Measurements from ENCODE around the gene ACADS. TPM values are rescaled to one million over a fixed set of nuclear protein-coding genes. Genes with fewer than 3 reads are reported as not detected.

Gene ACADS
- total RNA-seq, 4 donors from 2014 or later, result 166 to 224 (median 200) TPM

- H3K9me3 ChIP-seq, result no peaks in the 10 kb centered on the region
- H3K4me1 ChIP-seq, result peaks cover 17 to 37% of the 10 kb centered on the region in 2 donors
- H3K4me3 ChIP-seq, result no peak overlapping the region
- DNase-seq, result no peak
- H3K27me3 ChIP-seq, result no peaks in the 10 kb centered on the region
- H3K27ac ChIP-seq, result peak overlapping the region in 3 of 4 donors; percentile 20 to 66 (median 39)
- intact Hi-C loops (cut with DNase I; ENCODE audit: low total_unique reads) (no loop called here), in situ Hi-C loops (cut with MboI; ENCODE audit: low sequenced_read_pairs in 4 of 4) (no loop called here)
- TF ChIP-seq CTCF (IDR thresholded peaks at IDR 0.05 in 4 of 5, conservative IDR thresholded peaks at IDR 0.05 in 1 of 5), result no peak
- TF ChIP-seq POLR2A (IDR thresholded peaks at IDR 0.05), result no peak
- ATAC-seq, result no peak
- peaks cover 0 to 26% of the 10 kb centered on the region in 2 donors for H3K36me3 ChIP-seq
Measured at GRCh38 chr12:120703311-120703942, 22.2 kb upstream of the ACADS start.

GRCh38 chr12:120705618-120706017 is 20.0 kb upstream of the ACADS start:
- Histone ChIP-seq H3K27ac (no peak overlapping the region), H3K9me3 (no peaks in the 10 kb centered on the region), H3K4me1 (peaks cover 12 to 21% of the 10 kb centered on the region in 2 donors), H3K27me3 (no peaks in the 10 kb centered on the region), H3K36me3 (peaks cover 0 to 11% of the 10 kb centered on the region in 2 donors), H3K4me3 (no peak overlapping the region)
- DNase-seq, result no peak
- in situ Hi-C loops (cut with MboI; ENCODE audit: low sequenced_read_pairs in 4 of 4), result no loop called here
- intact Hi-C loops (cut with DNase I; ENCODE audit: low total_unique reads), result no loop called here
- ATAC-seq, result no peak
- TF ChIP-seq CTCF (IDR thresholded peaks at IDR 0.05 in 4 of 5, conservative IDR thresholded peaks at IDR 0.05 in 1 of 5) (no peak), POLR2A (IDR thresholded peaks at IDR 0.05) (no peak)

GRCh38 chr12:120706029-120706428 is 19.6 kb upstream of the ACADS start:
- Histone ChIP-seq H3K27me3 (no peaks in the 10 kb centered on the region), H3K4me1 (peaks cover 11 to 18% of the 10 kb centered on the region in 2 donors), H3K9me3 (no peaks in the 10 kb centered on the region), H3K36me3 (peaks cover 0 to 11% of the 10 kb centered on the region in 2 donors), H3K4me3 (no peak overlapping the region), H3K27ac (no peak overlapping the region)
- DNase-seq, result no peak
- intact Hi-C loops (cut with DNase I; ENCODE audit: low total_unique reads) (no loop called here), in situ Hi-C loops (cut with MboI; ENCODE audit: low sequenced_read_pairs in 4 of 4) (no loop called here)
- ATAC-seq, result no peak
- TF ChIP-seq CTCF (IDR thresholded peaks at IDR 0.05 in 4 of 5, conservative IDR thresholded peaks at IDR 0.05 in 1 of 5) (no peak), POLR2A (IDR thresholded peaks at IDR 0.05) (no peak)

GRCh38 chr12:120708651-120709050 is 17.0 kb upstream of the ACADS start:
- in situ Hi-C loops (cut with MboI; ENCODE audit: low sequenced_read_pairs in 4 of 4), result no loop called here
- no peak for ATAC-seq
- H3K27ac ChIP-seq, result no peak overlapping the region
- intact Hi-C loops (cut with DNase I; ENCODE audit: low total_unique reads), result no loop called here
- no peaks in the 10 kb centered on the region for H3K27me3 ChIP-seq
- no peaks in the 10 kb centered on the region for H3K36me3 ChIP-seq
- H3K4me3 ChIP-seq, result no peak overlapping the region
- H3K9me3 ChIP-seq, result no peaks in the 10 kb centered on the region
- DNase-seq, result no peak
- no peak for TF ChIP-seq CTCF (IDR thresholded peaks at IDR 0.05 in 4 of 5, conservative IDR thresholded peaks at IDR 0.05 in 1 of 5)
- peaks cover 19 to 25% of the 10 kb centered on the region in 2 donors for H3K4me1 ChIP-seq

Measured in gastrocnemius medialis (tissue), 4 donors.